ENCODE measurements around the gene HNRNPLL.

DNA sequence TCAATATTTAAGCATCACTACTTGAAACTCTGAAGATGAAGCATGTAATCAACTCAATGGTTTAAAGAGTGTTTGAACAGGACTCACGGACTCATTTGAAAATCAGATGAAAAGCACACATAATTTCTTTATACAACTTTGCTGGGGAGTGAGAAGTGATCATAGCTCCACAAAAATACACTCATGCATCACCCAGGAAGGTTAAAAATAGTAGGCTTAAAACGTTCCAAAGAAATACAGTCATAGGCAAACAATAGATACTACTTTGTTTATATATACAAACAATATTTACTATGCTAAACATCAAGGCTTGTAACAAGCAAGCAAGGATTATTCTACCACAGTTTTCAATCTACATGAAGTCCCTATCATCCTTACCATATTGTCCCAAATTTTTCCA, 11.6 kb downstream of the HNRNPLL start:
- TF ChIP-seq, protein P1, sequence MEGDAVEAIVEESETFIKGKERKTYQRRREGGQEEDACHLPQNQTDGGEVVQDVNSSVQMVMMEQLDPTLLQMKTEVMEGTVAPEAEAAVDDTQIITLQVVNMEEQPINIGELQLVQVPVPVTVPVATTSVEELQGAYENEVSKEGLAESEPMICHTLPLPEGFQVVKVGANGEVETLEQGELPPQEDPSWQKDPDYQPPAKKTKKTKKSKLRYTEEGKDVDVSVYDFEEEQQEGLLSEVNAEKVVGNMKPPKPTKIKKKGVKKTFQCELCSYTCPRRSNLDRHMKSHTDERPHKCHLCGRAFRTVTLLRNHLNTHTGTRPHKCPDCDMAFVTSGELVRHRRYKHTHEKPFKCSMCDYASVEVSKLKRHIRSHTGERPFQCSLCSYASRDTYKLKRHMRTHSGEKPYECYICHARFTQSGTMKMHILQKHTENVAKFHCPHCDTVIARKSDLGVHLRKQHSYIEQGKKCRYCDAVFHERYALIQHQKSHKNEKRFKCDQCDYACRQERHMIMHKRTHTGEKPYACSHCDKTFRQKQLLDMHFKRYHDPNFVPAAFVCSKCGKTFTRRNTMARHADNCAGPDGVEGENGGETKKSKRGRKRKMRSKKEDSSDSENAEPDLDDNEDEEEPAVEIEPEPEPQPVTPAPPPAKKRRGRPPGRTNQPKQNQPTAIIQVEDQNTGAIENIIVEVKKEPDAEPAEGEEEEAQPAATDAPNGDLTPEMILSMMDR (IDR thresholded peaks at IDR 0.05): no peak
- no peak for TF ChIP-seq POLR2A (IDR thresholded peaks at IDR 0.05)

Data from esophagus squamous epithelium (tissue), 4 donors.